AG10803 (cell line): Measurements from ENCODE around the gene SPRED2.

Experiments used
- DNase-seq: peaks from one replicate; pipeline ENCODE4 v3.0.0; 2010; ENCODE audit warnings: low read depth
- H3K4me3 ChIP-seq: 2 replicates; pipeline ENCODE4 v1.5.1; 2011; ENCODE audit warnings: mild to moderate bottlenecking, low read length, control low read depth
- CTCF ChIP-seq: conservative IDR thresholded peaks from 2 replicates; pipeline ENCODE4 v1.5.1; 2011; ENCODE audit warnings: mild to moderate bottlenecking, low read length, control low read depth, inconsistent platforms

SPRED2 gene

GRCh38 chr2:65374575-65374974, 57.8 kb downstream of the SPRED2 start:
- no peak overlapping the region for H3K4me3 ChIP-seq
- no peak for TF ChIP-seq CTCF
- DNase-seq, result no peak

- TF ChIP-seq CTCF, result no peak
- H3K4me3 ChIP-seq, result no peak overlapping the region
- no peak for DNase-seq
Measured at GRCh38 chr2:65373365-65373918, 59.0 kb downstream of the SPRED2 start.

DNA sequence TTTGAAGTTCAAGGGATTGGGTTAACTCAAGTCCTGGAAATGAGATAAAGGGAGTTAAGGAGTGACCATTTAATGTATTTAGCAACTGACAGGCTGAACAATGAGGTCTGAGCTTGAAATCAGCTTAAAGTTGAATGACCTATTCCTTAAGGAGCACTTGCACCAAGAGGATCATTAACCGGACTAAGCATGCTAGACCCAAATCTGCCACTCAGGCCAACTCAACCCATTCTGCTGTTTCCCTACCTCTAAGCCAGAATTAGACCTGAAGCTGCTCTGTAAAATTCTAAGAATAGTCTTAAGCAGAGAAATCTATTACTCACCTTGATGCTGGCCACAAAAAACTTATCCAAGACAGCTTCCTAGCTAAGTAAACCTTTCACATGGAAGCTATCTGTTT, 59.8 kb downstream of the SPRED2 start:
- no peak for TF ChIP-seq CTCF
- no peak overlapping the region for H3K4me3 ChIP-seq
- no peak for DNase-seq

DNA sequence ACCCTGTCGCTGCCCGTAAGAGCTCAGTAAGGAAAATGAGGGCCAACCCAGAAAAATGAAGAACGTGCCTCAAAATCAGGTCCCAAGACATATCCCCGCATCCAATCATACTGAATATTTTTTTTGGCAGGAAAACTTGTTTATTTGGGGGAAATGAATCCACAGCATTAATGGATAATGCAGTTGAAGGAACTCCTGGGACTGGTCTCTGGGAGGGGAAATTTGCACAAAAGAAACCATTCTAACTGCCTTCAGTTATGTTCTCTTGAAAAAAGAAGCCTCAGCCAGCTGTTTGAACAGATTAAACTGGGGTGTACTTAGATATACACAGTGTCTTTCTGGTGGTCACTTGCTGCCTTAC, 61.3 kb downstream of the SPRED2 start:
- TF ChIP-seq CTCF, result no peak
- DNase-seq, result no peak
- H3K4me3 ChIP-seq, result no peak overlapping the region

- H3K4me3 ChIP-seq, result no peak overlapping the region
- TF ChIP-seq CTCF, result no peak
- peak; percentile 56 for DNase-seq
Measured at GRCh38 chr2:65370387-65371073, 61.9 kb downstream of the SPRED2 start.

GRCh38 chr2:65369980-65370379, 62.4 kb downstream of the SPRED2 start:
- H3K4me3 ChIP-seq, result no peak overlapping the region
- TF ChIP-seq CTCF, result no peak
- no peak for DNase-seq

DNA sequence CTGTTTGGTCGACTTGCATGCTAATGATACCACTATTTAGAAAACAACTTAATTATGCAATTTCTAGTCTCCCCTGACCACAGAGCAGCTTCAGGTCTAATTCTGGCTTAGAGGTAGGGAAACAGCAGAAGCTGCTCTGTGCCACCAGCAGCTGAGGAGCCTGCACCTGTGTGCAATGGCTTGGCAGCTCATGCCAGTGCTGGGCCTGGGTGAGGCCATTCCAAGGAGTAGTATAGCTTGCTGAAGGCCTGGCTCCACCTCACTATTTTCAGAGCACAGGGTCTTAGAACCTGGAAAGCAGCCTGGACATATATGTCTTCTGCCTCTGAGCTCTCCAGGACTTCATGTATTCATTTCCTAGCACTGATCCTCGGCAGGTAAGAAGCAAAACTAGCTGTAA, 62.8 kb downstream of the SPRED2 start:
- H3K4me3 ChIP-seq, result no peak overlapping the region
- DNase-seq, result no peak
- no peak for TF ChIP-seq CTCF
